Tibial artery (tissue), 4 donors: Measurements from ENCODE around the gene TLE3.

Source experiments
- DNase-seq, 2 donors: peaks; one replicate each; pipeline ENCODE4 v3.0.0-alpha.2; 2019
- H3K27ac ChIP-seq, 2 donors: fragments of 200-600 bp; sonication (generic) in 1 of 2; 1 replicate in 1 of 2; 2 replicates in 1 of 2; pipeline ENCODE4 v1.5.1; 2018 to 2019; ENCODE audit warnings: mild to moderate bottlenecking in 1 of 2
- H3K27me3 ChIP-seq, 2 donors: fragments of 200-600 bp; sonication (generic) in 1 of 2; one replicate each; pipeline versions ENCODE4 v1.5.1 to v1.6.0; 2016 to 2019
- H3K36me3 ChIP-seq, 3 donors: fragments of 200-600 bp; sonication (generic) in 2 of 3; one replicate each; pipeline ENCODE4 v1.5.1; 2016 to 2019; ENCODE audit warnings: mild to moderate bottlenecking in 2 of 3
- H3K4me1 ChIP-seq, 4 donors: fragments of 200-600 bp; sonication (generic) in 2 of 4; 1 replicate in 3 of 4; 2 replicates in 1 of 4; pipeline ENCODE4 v1.5.1; 2016 to 2019
- H3K4me3 ChIP-seq, 2 donors: fragments of 200-600 bp; sonication (generic) in 1 of 2; 1 replicate in 1 of 2; 2 replicates in 1 of 2; pipeline ENCODE4 v1.5.1; 2018 to 2019; ENCODE audit warnings: mild to moderate bottlenecking in 2 of 2
- H3K9me3 ChIP-seq, 3 donors: fragments of 200-600 bp; sonication (generic) in 1 of 3; one replicate each; pipeline ENCODE4 v1.5.1; 2016 to 2019
- intact Hi-C: fragments of 100-400 bp; cut with DNase I; formaldehyde crosslinking; loops from one replicate; pipeline ENCODE4 v1.15.0; 2023; ENCODE audit warnings: low total_unique reads
- TF ChIP-seq, protein P1 (sequence below), 2 experiments: fragments of 200-600 bp in 1 of 2; fragments of 450-650 bp in 1 of 2; IDR thresholded peaks; one replicate each; pipeline ENCODE4 v1.5.1; 2017 to 2019; ENCODE audit warnings: antibody characterized with exemption in 2 of 2, mild to moderate bottlenecking in 1 of 2, moderate library complexity in 1 of 2

TLE3 gene

GRCh38 chr15:70037292-70037640 lies 60.5 kb downstream of the TLE3 start:
- intact Hi-C loops = no loop called here
- peaks cover 0 to 4% of the 10 kb centered on the region in 2 donors for H3K27me3 ChIP-seq
- TF ChIP-seq, protein P1, sequence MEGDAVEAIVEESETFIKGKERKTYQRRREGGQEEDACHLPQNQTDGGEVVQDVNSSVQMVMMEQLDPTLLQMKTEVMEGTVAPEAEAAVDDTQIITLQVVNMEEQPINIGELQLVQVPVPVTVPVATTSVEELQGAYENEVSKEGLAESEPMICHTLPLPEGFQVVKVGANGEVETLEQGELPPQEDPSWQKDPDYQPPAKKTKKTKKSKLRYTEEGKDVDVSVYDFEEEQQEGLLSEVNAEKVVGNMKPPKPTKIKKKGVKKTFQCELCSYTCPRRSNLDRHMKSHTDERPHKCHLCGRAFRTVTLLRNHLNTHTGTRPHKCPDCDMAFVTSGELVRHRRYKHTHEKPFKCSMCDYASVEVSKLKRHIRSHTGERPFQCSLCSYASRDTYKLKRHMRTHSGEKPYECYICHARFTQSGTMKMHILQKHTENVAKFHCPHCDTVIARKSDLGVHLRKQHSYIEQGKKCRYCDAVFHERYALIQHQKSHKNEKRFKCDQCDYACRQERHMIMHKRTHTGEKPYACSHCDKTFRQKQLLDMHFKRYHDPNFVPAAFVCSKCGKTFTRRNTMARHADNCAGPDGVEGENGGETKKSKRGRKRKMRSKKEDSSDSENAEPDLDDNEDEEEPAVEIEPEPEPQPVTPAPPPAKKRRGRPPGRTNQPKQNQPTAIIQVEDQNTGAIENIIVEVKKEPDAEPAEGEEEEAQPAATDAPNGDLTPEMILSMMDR (IDR thresholded peaks at IDR 0.05) = no peak
- H3K27ac ChIP-seq = no peak overlapping the region
- no peaks in the 10 kb centered on the region for H3K9me3 ChIP-seq
- no peak for DNase-seq
- no peak overlapping the region for H3K4me3 ChIP-seq
- no peaks in the 10 kb centered on the region for H3K36me3 ChIP-seq
- no peaks in the 10 kb centered on the region for H3K4me1 ChIP-seq

- Histone ChIP-seq H3K27ac (no peak overlapping the region), H3K4me3 (no peak overlapping the region)
- intact Hi-C loops = no loop called here
Observed at GRCh38 chr15:70036585-70037291, 61.0 kb downstream of the TLE3 start.

DNA sequence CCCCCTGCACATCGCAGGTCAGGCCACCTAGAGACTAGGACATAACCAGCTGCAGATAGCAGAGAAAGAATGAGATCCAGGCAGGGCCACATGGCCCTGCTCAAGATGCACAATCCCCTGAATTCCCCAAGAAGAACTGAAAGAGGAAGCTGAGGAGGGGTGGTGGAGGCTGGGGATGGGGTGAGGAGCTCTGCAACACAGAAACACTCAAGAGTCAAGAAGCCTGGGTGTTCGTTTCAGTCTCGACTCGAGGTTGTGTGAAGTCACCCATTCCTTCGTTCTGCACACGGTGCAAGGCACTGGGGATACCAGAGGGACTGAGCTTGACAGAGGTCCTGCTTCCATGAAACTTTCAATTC lies 62.0 kb downstream of the TLE3 start:
- no peak overlapping the region for H3K27ac ChIP-seq
- DNase-seq = peak in 1 of 2 donors; percentile 39
- no peaks in the 10 kb centered on the region for H3K36me3 ChIP-seq
- intact Hi-C loops = no loop called here
- TF ChIP-seq, protein P1 (IDR thresholded peaks at IDR 0.05) = no peak
- no peaks in the 10 kb centered on the region for H3K4me1 ChIP-seq
- no peaks in the 10 kb centered on the region for H3K9me3 ChIP-seq
- peaks cover 0 to 4% of the 10 kb centered on the region in 2 donors for H3K27me3 ChIP-seq
- no peak overlapping the region for H3K4me3 ChIP-seq

More at GRCh38 chr15:70036585-70037291, 61.0 kb downstream of the TLE3 start:
- DNase-seq = peak in 1 of 2 donors; percentile 29
- no peaks in the 10 kb centered on the region for H3K36me3 ChIP-seq
- TF ChIP-seq, protein P1 (IDR thresholded peaks at IDR 0.05) = no peak
- peaks cover 0 to 4% of the 10 kb centered on the region in 2 donors for H3K27me3 ChIP-seq
- H3K9me3 ChIP-seq = no peaks in the 10 kb centered on the region
- no peaks in the 10 kb centered on the region for H3K4me1 ChIP-seq

DNA sequence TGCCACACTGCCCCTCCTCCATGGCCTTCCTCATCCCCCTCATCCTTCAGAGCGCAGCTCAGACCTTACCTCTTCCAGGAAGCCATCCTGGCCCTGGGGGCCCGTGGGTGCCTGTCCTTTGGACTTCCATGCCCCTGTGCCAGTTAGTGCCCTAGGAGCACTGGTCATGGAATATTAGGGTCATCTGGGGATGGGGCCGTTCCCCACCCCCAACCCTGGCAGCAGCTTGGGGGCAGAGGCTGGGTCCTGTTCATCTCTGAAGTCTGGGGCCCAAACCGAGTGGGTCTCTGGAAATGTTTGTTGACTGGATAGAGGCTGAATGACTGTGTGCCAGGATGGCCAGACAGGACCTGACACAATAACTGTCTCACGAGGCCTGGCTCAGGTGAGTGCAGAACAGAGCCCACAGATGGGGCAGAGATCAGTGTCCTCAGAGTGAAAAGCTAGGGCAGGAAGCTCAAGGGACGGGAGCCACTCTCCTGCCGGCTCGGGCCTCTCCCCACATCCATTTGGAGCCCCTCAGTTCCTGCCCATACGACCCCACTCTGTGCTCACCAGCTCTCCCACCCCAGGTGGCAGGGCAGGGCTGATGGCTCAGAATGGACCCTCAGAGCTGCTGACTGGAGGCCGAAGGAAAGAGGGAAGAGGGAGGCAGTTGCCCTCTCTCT lies 62.5 kb downstream of the TLE3 start:
- Histone ChIP-seq H3K27me3 (peaks cover 0 to 4% of the 10 kb centered on the region in 2 donors), H3K9me3 (no peaks in the 10 kb centered on the region), H3K27ac (no peak overlapping the region), H3K36me3 (no peaks in the 10 kb centered on the region), H3K4me3 (no peak overlapping the region), H3K4me1 (no peaks in the 10 kb centered on the region)
- TF ChIP-seq, protein P1 (IDR thresholded peaks at IDR 0.05) = no peak
- intact Hi-C loops = no loop called here
- DNase-seq = peak in 1 of 2 donors; percentile 56

- Histone ChIP-seq H3K27me3 (peaks cover 0 to 4% of the 10 kb centered on the region in 2 donors), H3K4me1 (no peaks in the 10 kb centered on the region), H3K36me3 (no peaks in the 10 kb centered on the region), H3K27ac (no peak overlapping the region), H3K9me3 (no peaks in the 10 kb centered on the region), H3K4me3 (no peak overlapping the region)
- DNase-seq = peak in 1 of 2 donors; percentile 53
- TF ChIP-seq, protein P1 (IDR thresholded peaks at IDR 0.05) = no peak
- intact Hi-C loops = no loop called here
Observed at GRCh38 chr15:70034596-70034995, 63.1 kb downstream of the TLE3 start.
